Neuron (in vitro differentiated cells): ENCODE data around the gene XNDC1N.

Source experiments
- H2AFZ ChIP-seq: one replicate; pipeline ENCODE4 v1.6.1; 2013; ENCODE audit warnings: low read depth, mild to moderate bottlenecking, inconsistent platforms, low read length, moderate library complexity
- H3K27me3 ChIP-seq: one replicate; pipeline ENCODE4 v1.6.1; 2013; ENCODE audit warnings: low read length; ENCODE audit not compliant: insufficient read depth
- H3K36me3 ChIP-seq: one replicate; pipeline ENCODE4 v1.6.1; 2013; ENCODE audit warnings: low read length; ENCODE audit not compliant: insufficient read depth
- H3K4me1 ChIP-seq: one replicate; pipeline ENCODE4 v1.6.1; 2013; ENCODE audit warnings: low read length; ENCODE audit not compliant: insufficient read depth
- H3K4me3 ChIP-seq: 2 replicates; pipeline ENCODE4 v1.5.1; 2013; ENCODE audit warnings: mild to moderate bottlenecking, low read length, moderate library complexity
- H3K9me3 ChIP-seq: one replicate; pipeline ENCODE4 v1.6.1; 2013; ENCODE audit warnings: low read length

XNDC1N gene

GRCh38 chr11:71927820-71928736 is at the start of gene XNDC1N:
Gene XNDC1N (minus strand): TSS chr11:71928594. CDS start chr11:71923353, 5,241 bp downstream.
- Histone ChIP-seq H3K4me3 (peak within 1 kb of the TSS; percentile 74), H3K27me3 (no peaks in the 10 kb centered on the region), H3K4me1 (peaks cover 11% of the 10 kb centered on the region), H2AFZ (peak within 1 kb of the TSS; percentile 72), H3K9me3 (no peaks in the 10 kb centered on the region), H3K36me3 (peaks cover 9% of the 10 kb centered on the region)

- H3K4me1 ChIP-seq = no peaks in the 10 kb centered on the region
Measured at GRCh38 chr11:71977743-71978418, 49.5 kb upstream of the XNDC1N start.

GRCh38 chr11:71977090-71977489 is 48.7 kb upstream of the XNDC1N start:
- no peaks in the 10 kb centered on the region for H3K4me1 ChIP-seq
- no peaks in the 10 kb centered on the region for H3K9me3 ChIP-seq
- H2AFZ ChIP-seq = no peak overlapping the region
- peaks cover 14% of the 10 kb centered on the region for H3K36me3 ChIP-seq
- H3K27me3 ChIP-seq = no peaks in the 10 kb centered on the region
- H3K4me3 ChIP-seq = no peak overlapping the region

More at GRCh38 chr11:71977743-71978418, 49.5 kb upstream of the XNDC1N start:
- no peak overlapping the region for H2AFZ ChIP-seq
- H3K9me3 ChIP-seq = no peaks in the 10 kb centered on the region
- no peak overlapping the region for H3K4me3 ChIP-seq
- H3K36me3 ChIP-seq = peaks cover 17% of the 10 kb centered on the region
- H3K27me3 ChIP-seq = no peaks in the 10 kb centered on the region

GRCh38 chr11:71976551-71976950 is 48.2 kb upstream of the XNDC1N start:
- Histone ChIP-seq H3K9me3 (no peaks in the 10 kb centered on the region), H3K27me3 (no peaks in the 10 kb centered on the region), H3K36me3 (peaks cover 16% of the 10 kb centered on the region), H3K4me3 (no peak overlapping the region), H3K4me1 (no peaks in the 10 kb centered on the region), H2AFZ (no peak overlapping the region)

GRCh38 chr11:71971680-71972079 is 43.3 kb upstream of the XNDC1N start:
- H3K9me3 ChIP-seq = no peaks in the 10 kb centered on the region
- no peaks in the 10 kb centered on the region for H3K4me1 ChIP-seq
- H3K27me3 ChIP-seq = no peaks in the 10 kb centered on the region
- no peak overlapping the region for H3K4me3 ChIP-seq
- H2AFZ ChIP-seq = no peak overlapping the region
- peaks cover 27% of the 10 kb centered on the region for H3K36me3 ChIP-seq

- peaks cover 9% of the 10 kb centered on the region for H3K9me3 ChIP-seq
- no peak overlapping the region for H3K4me3 ChIP-seq
- H3K4me1 ChIP-seq = no peaks in the 10 kb centered on the region
- H3K36me3 ChIP-seq = peaks cover 46% of the 10 kb centered on the region
- no peak overlapping the region for H2AFZ ChIP-seq
- H3K27me3 ChIP-seq = no peaks in the 10 kb centered on the region
Measured at GRCh38 chr11:71964641-71965040, 36.2 kb upstream of the XNDC1N start.

GRCh38 chr11:71963468-71963867 is 35.1 kb upstream of the XNDC1N start:
- H3K4me1 ChIP-seq = no peaks in the 10 kb centered on the region
- H3K9me3 ChIP-seq = peaks cover 9% of the 10 kb centered on the region
- no peak overlapping the region for H2AFZ ChIP-seq
- H3K4me3 ChIP-seq = no peak overlapping the region
- H3K36me3 ChIP-seq = peaks cover 43% of the 10 kb centered on the region
- no peaks in the 10 kb centered on the region for H3K27me3 ChIP-seq

GRCh38 chr11:71962428-71963038 is 34.1 kb upstream of the XNDC1N start:
- Histone ChIP-seq H3K27me3 (no peaks in the 10 kb centered on the region), H3K4me3 (no peak overlapping the region), H3K9me3 (peaks cover 9% of the 10 kb centered on the region), H3K4me1 (no peaks in the 10 kb centered on the region), H3K36me3 (peaks cover 40% of the 10 kb centered on the region), H2AFZ (no peak overlapping the region)

GRCh38 chr11:71955898-71956456 is 27.6 kb upstream of the XNDC1N start:
- no peaks in the 10 kb centered on the region for H3K27me3 ChIP-seq
- peaks cover 7% of the 10 kb centered on the region for H3K9me3 ChIP-seq
- no peak overlapping the region for H3K4me3 ChIP-seq
- H3K4me1 ChIP-seq = no peaks in the 10 kb centered on the region
- H2AFZ ChIP-seq = no peak overlapping the region
- peaks cover 16% of the 10 kb centered on the region for H3K36me3 ChIP-seq

GRCh38 chr11:71951741-71952310 is 23.4 kb upstream of the XNDC1N start:
- Histone ChIP-seq H3K9me3 (no peaks in the 10 kb centered on the region), H2AFZ (no peak overlapping the region), H3K4me1 (no peaks in the 10 kb centered on the region), H3K27me3 (no peaks in the 10 kb centered on the region), H3K36me3 (no peaks in the 10 kb centered on the region), H3K4me3 (no peak overlapping the region)

- H3K27me3 ChIP-seq = no peaks in the 10 kb centered on the region
- no peak overlapping the region for H3K4me3 ChIP-seq
- no peak overlapping the region for H2AFZ ChIP-seq
- no peaks in the 10 kb centered on the region for H3K9me3 ChIP-seq
- H3K36me3 ChIP-seq = peaks cover 3% of the 10 kb centered on the region
- no peaks in the 10 kb centered on the region for H3K4me1 ChIP-seq
Measured at GRCh38 chr11:71949034-71949433, 20.6 kb upstream of the XNDC1N start.

- Histone ChIP-seq H3K4me3 (no peak overlapping the region), H3K27me3 (no peaks in the 10 kb centered on the region), H2AFZ (no peak overlapping the region), H3K9me3 (no peaks in the 10 kb centered on the region), H3K4me1 (no peaks in the 10 kb centered on the region), H3K36me3 (peaks cover 3% of the 10 kb centered on the region)
Measured at GRCh38 chr11:71948314-71949027, 20.1 kb upstream of the XNDC1N start.
